ENCODE data around the gene TFF1.
"Not testable (repeated sequence)": the region's sequence is repeated elsewhere in the genome, so short reads cannot be mapped to it uniquely, and the experiment has no call there.

GRCh38 chr21:42408718-42409117 lies 42.4 kb upstream of the TFF1 start:
- TF ChIP-seq CTCF (conservative IDR thresholded peaks at IDR 0.05; ENCODE audit: low read depth, low read length); EZH2 (IDR thresholded peaks at IDR 0.05; ENCODE audit: low read length, unreplicated experiment): not testable (repeated sequence)

Measured in PC-3 (cell line).